IMR-90 (cell line): ENCODE measurements around the gene AKAP12. TPM values are rescaled to one million over a fixed set of nuclear protein-coding genes. Genes with fewer than 3 reads are reported as not detected.

Experiments
- ATAC-seq: fragments of 200-7000 bp; cut with Tn5 transposase; 2 replicates; pipeline ENCODE4 v1.9.1; 2020; ENCODE audit warnings: low read depth, mild to moderate bottlenecking, moderate library complexity
- BruUV-seq: library from RNA; stranded (reverse); fragments of 400-500 nt; replicated peaks from 2 replicates; lab custom pipeline; 2021; lab: Mats Ljungman, UMichigan
- CTCF ChIA-PET: fragments of 300-600 bp; formaldehyde crosslinking; extraction: SDS; loops from one replicate; lab custom pipeline; 2021; ENCODE audit warnings: antibody characterized with exemption; lab: Yijun Ruan, JAX
- POLR2A ChIA-PET: fragments of 300-600 bp; sonication (Branson Sonifier 250); formaldehyde crosslinking; loops from one replicate; lab custom pipeline; 2022; ENCODE audit warnings: antibody characterized with exemption; ENCODE audit not compliant: unreplicated experiment; lab: Charles Lee
- DNase-seq: peaks from one replicate; pipeline ENCODE4 v3.0.0; 2013
- H2AFZ ChIP-seq: replicated peaks from 2 replicates; pipeline ENCODE3; 2013; ENCODE audit warnings: low read length, mild to moderate bottlenecking; ENCODE audit not compliant: poor library complexity
- H2AK5ac ChIP-seq: 2 replicates; pipeline ENCODE4 v1.6.1; 2013; ENCODE audit warnings: low read depth, low read length, inconsistent platforms
- H2AK9ac ChIP-seq: replicated peaks from 2 replicates; pipeline ENCODE3; 2013; ENCODE audit warnings: mild to moderate bottlenecking, low read depth, low read length, moderate library complexity; ENCODE audit not compliant: poor library complexity
- H2BK120ac ChIP-seq: 2 replicates; pipeline ENCODE4 v1.6.1; 2013; ENCODE audit warnings: low read depth, low read length, inconsistent platforms
- H2BK15ac ChIP-seq: 3 replicates; pipeline ENCODE4 v1.6.1; 2013; ENCODE audit warnings: low read depth, low read length, inconsistent platforms
- H2BK20ac ChIP-seq: 2 replicates; pipeline ENCODE4 v1.6.1; 2013; ENCODE audit warnings: low read depth, mild to moderate bottlenecking, inconsistent platforms, low read length, moderate library complexity
- H2BK5ac ChIP-seq: 2 replicates; pipeline ENCODE4 v1.6.1; 2013; ENCODE audit warnings: mild to moderate bottlenecking, low read depth, low read length, inconsistent platforms; ENCODE audit not compliant: poor library complexity, severe bottlenecking
- H3K14ac ChIP-seq: replicated peaks from 2 replicates; pipeline ENCODE4 v1.6.1; 2013; ENCODE audit warnings: low read depth, low read length, inconsistent platforms
- H3K18ac ChIP-seq: 2 replicates; pipeline ENCODE4 v1.6.1; 2013; ENCODE audit warnings: low read depth, low read length, control low read depth
- H3K23ac ChIP-seq: 2 replicates; pipeline ENCODE4 v1.6.1; 2013; ENCODE audit warnings: low read depth, low read length, inconsistent platforms
- H3K27ac ChIP-seq: 2 replicates; pipeline ENCODE4 v1.5.1; 2013; ENCODE audit warnings: mild to moderate bottlenecking, control low read depth, low read length; ENCODE audit not compliant: insufficient read depth
- H3K27me3 ChIP-seq: 2 replicates; pipeline ENCODE4 v1.6.1; 2013; ENCODE audit warnings: low read length; ENCODE audit not compliant: control insufficient read depth, insufficient read depth
- H3K36me3 ChIP-seq: 2 replicates; pipeline ENCODE4 v1.6.1; 2013; ENCODE audit warnings: low read length, mixed read lengths; ENCODE audit not compliant: control insufficient read depth, insufficient read depth
- H3K4ac ChIP-seq: 2 replicates; pipeline ENCODE4 v1.6.1; 2013; ENCODE audit warnings: low read depth, low read length, inconsistent platforms
- H3K4me1 ChIP-seq: 2 replicates; pipeline ENCODE4 v1.6.1; 2013; ENCODE audit warnings: low read length, mixed read lengths; ENCODE audit not compliant: control insufficient read depth, insufficient read depth
- H3K4me2 ChIP-seq: 2 replicates; pipeline ENCODE4 v1.6.1; 2013; ENCODE audit warnings: low read depth, mild to moderate bottlenecking, control low read depth, low read length, moderate library complexity
- H3K4me3 ChIP-seq: 2 replicates; pipeline ENCODE4 v1.5.1; 2013; ENCODE audit warnings: low read depth, mild to moderate bottlenecking, control low read depth, low read length, moderate library complexity; ENCODE audit not compliant: insufficient read depth
- H3K56ac ChIP-seq: 2 replicates; pipeline ENCODE4 v1.6.1; 2013; ENCODE audit warnings: low read length, inconsistent platforms; ENCODE audit not compliant: insufficient read depth; ENCODE audit errors: extremely low read depth
- H3K79me1 ChIP-seq, 2 experiments: 2 replicates each; pipeline ENCODE4 v1.6.1; 2013; ENCODE audit warnings: low read length in 2 of 2, inconsistent platforms in 1 of 2, low read depth in 1 of 2
- H3K9ac ChIP-seq: 2 replicates; pipeline ENCODE4 v1.6.1; 2013; ENCODE audit warnings: low read depth, low read length, control low read depth
- H3K9me1 ChIP-seq: 2 replicates; pipeline ENCODE4 v1.6.1; 2013; ENCODE audit warnings: low read length, inconsistent platforms; ENCODE audit not compliant: insufficient read depth
- H3K9me3 ChIP-seq: 2 replicates; pipeline ENCODE4 v1.6.1; 2013; ENCODE audit warnings: low read length; ENCODE audit not compliant: control insufficient read depth, insufficient read depth
- H4K20me1 ChIP-seq: 2 replicates; pipeline ENCODE4 v1.6.1; 2013; ENCODE audit warnings: low read length, inconsistent platforms; ENCODE audit not compliant: insufficient read depth
- H4K5ac ChIP-seq: 2 replicates; pipeline ENCODE4 v1.6.1; 2013; ENCODE audit warnings: mild to moderate bottlenecking, low read depth, low read length, control low read depth
- H4K8ac ChIP-seq, 2 experiments: 2 replicates each; pipeline ENCODE4 v1.6.1; 2013; ENCODE audit warnings: low read depth in 2 of 2, low read length in 2 of 2, control low read depth in 1 of 2, inconsistent platforms in 1 of 2
- H4K91ac ChIP-seq: 2 replicates; pipeline ENCODE4 v1.6.1; 2013; ENCODE audit warnings: low read depth, low read length, inconsistent platforms; ENCODE audit not compliant: insufficient read depth
- MAFK ChIP-seq: IDR thresholded peaks from 2 replicates; pipeline ENCODE4 v1.6.1; 2012; ENCODE audit warnings: low read depth, low read length, improper control_type of control experiment
- RCOR1 ChIP-seq: IDR thresholded peaks from 2 replicates; pipeline ENCODE4 v1.6.1; 2012; ENCODE audit warnings: mild to moderate bottlenecking, low read length, improper control_type of control experiment; ENCODE audit not compliant: insufficient replicate concordance
- WGBS, 2 experiments: methylation state at CpG; one replicate each; pipeline versions ENCODE4 v1.1.5 to v1.1.7; 2013; ENCODE audit warnings: missing lambda C conversion rate in 2 of 2; ENCODE audit not compliant: insufficient read length in 1 of 2; ENCODE audit errors: extremely low coverage in 2 of 2; 5-methylcytosine and 5-hydroxymethylcytosine counted together
- dilution Hi-C: fragments of 300-500 bp; cut with HindIII; formaldehyde crosslinking; loops from one replicate; pipeline ENCODE4 v1.14.3; 2018; ENCODE audit warnings: low sequenced_read_pairs; ENCODE audit not compliant: unreplicated experiment
- in situ Hi-C: fragments of 300-500 bp; cut with MboI; formaldehyde crosslinking; loops from 3 replicates; pipeline ENCODE4 v1.14.3; 2019; ENCODE audit warnings: low sequenced_read_pairs, inconsistent platforms, mixed read lengths
- intact Hi-C: fragments of 100-400 bp; cut with micrococcal nuclease; formaldehyde crosslinking; loops from 2 replicates; pipeline ENCODE4 v1.10.0; 2022
- polyA plus RNA-seq, 3 experiments: library from polyadenylated mRNA; depleted of rRNA; stranded (reverse); fragments of >200 nt; gene quantifications; 2 replicates each; pipeline ENCODE4 v1.2.3, GENCODE V29; 2012; ENCODE audit warnings: low replicate concordance in 1 of 3
- total RNA-seq: library from RNA; depleted of rRNA; stranded (reverse); fragments of >200 nt; gene quantifications from 2 replicates; pipeline ENCODE4 v1.2.3, GENCODE V29; 2012

Gene AKAP12
- total and polyA plus RNA-seq, 2 of the 4 experiments (the other 2 are of a cell fraction), result 56.0 to 118 TPM

DNA sequence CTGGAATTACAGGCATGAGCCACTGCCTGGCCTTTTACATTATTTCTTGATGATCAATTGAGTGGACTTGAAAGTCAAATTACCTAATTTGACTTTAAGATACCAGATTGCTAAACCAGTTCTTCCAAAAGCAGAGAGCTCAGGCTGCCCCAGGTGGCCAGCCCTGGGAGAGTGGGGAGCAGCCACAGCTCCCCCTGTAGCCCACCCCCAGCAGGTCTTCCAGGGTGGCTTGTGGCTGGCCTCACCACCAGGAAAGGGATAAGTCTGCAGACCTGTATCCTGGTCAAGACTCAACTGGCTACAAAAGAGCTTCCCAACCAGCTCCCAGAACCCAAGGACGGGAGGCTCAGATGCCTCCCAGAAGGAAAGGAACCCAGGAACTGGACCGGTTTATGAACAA is 23.8 kb upstream of the AKAP12 start:
- Histone ChIP-seq H3K27me3 (peaks cover 19% of the 10 kb centered on the region), H3K4ac (no peak overlapping the region), H3K14ac (no peak overlapping the region), H3K36me3 (no peaks in the 10 kb centered on the region), H3K56ac (no peak overlapping the region), H2AK5ac (no peak overlapping the region), H3K23ac (no peak overlapping the region; the same call in 1 of the 2 replicates), H3K4me3 (no peak overlapping the region), H2AK9ac (no peak overlapping the region), H4K20me1 (no peaks in the 10 kb centered on the region), H2AFZ (no peak overlapping the region), H4K91ac (no peak overlapping the region), H3K18ac (no peak overlapping the region), H2BK15ac (no peak overlapping the region), H2BK120ac (no peak overlapping the region), H3K9ac (no peak overlapping the region), H4K5ac (no peak overlapping the region), H3K79me1 (no peaks in the 10 kb centered on the region), H4K8ac (no peak overlapping the region), H3K4me1 (peaks cover 2% of the 10 kb centered on the region; the same call in 1 of the 2 replicates), H3K9me1 (no peaks in the 10 kb centered on the region), H3K9me3 (peaks cover 6% of the 10 kb centered on the region), H2BK5ac (no peak overlapping the region), H3K4me2 (no peak overlapping the region), H3K27ac (no peak overlapping the region), H2BK20ac (no peak overlapping the region)
- intact Hi-C loops, result no loop called here
- CTCF ChIA-PET, result no interaction called here
- BruUV-seq, result no TSS peak
- POLR2A ChIA-PET, result no interaction called here
- ATAC-seq (no peak), DNase-seq (no peak)
- TF ChIP-seq MAFK, result no peak
- no peak for TF ChIP-seq RCOR1
- in situ Hi-C loops, result no loop called here
- no CpG with 5 or more reads among the region's 2 CpGs for WGBS, 2 experiments
- dilution Hi-C loops, result no loop called here
